GM23338 (cell line): ENCODE data around the gene CDH23. TPM values are rescaled to one million over a fixed set of nuclear protein-coding genes. Genes with fewer than 3 reads are reported as not detected.

Experiments used
- ATAC-seq: fragments of 200-7000 bp; cut with Tn5 transposase; 3 replicates; pipeline ENCODE4 v1.9.1; 2020
- DNase-seq: peaks from one replicate; pipeline ENCODE4 v3.0.0-alpha.2; 2015; ENCODE audit warnings: low spot score
- H2AFZ ChIP-seq: fragments of 200-600 bp; sonication (generic); 2 replicates; pipeline ENCODE4 v1.8.0; 2016; ENCODE audit warnings: antibody characterized with exemption, mild to moderate bottlenecking, moderate library complexity
- H3F3A ChIP-seq: fragments of 200-600 bp; sonication (generic); replicated peaks from 2 replicates; pipeline ENCODE4 v1.8.0; 2017; ENCODE audit warnings: antibody characterized with exemption, mixed run types, low read depth
- H3K27ac ChIP-seq: fragments of 200-600 bp; sonication (generic); 2 replicates; pipeline ENCODE4 v1.6.1; 2016; ENCODE audit warnings: low read depth
- H3K27me3 ChIP-seq: fragments of 200-600 bp; sonication (generic); 2 replicates; pipeline ENCODE4 v1.8.0; 2016; ENCODE audit warnings: mild to moderate bottlenecking, mixed run types, moderate library complexity; ENCODE audit not compliant: insufficient read depth
- H3K36me3 ChIP-seq: fragments of 200-600 bp; sonication (generic); 2 replicates; pipeline ENCODE4 v1.8.0; 2016; ENCODE audit warnings: mild to moderate bottlenecking; ENCODE audit not compliant: insufficient read depth
- H3K4me1 ChIP-seq: fragments of 200-600 bp; sonication (generic); 2 replicates; pipeline ENCODE4 v1.8.0; 2016; ENCODE audit warnings: mild to moderate bottlenecking, moderate library complexity; ENCODE audit not compliant: insufficient read depth
- H3K4me2 ChIP-seq: fragments of 200-600 bp; sonication (generic); 2 replicates; pipeline ENCODE4 v1.7.1; 2017; ENCODE audit warnings: mixed run types
- H3K4me3 ChIP-seq: fragments of 200-600 bp; sonication (generic); 2 replicates; pipeline ENCODE4 v1.6.1; 2016; ENCODE audit warnings: mixed run types
- H3K79me2 ChIP-seq: fragments of 200-600 bp; sonication (generic); replicated peaks from 2 replicates; pipeline ENCODE4 v1.8.0; 2017; ENCODE audit warnings: mild to moderate bottlenecking; ENCODE audit not compliant: insufficient read depth
- H3K9me2 ChIP-seq: fragments of 200-600 bp; sonication (generic); 2 replicates; pipeline ENCODE4 v1.8.0; 2017; ENCODE audit not compliant: insufficient read depth
- H4K20me1 ChIP-seq: fragments of 200-600 bp; sonication (generic); replicated peaks from 2 replicates; pipeline ENCODE4 v1.8.0; 2017; ENCODE audit warnings: mild to moderate bottlenecking; ENCODE audit not compliant: insufficient read depth
- H3K27ac Mint-ChIP-seq: 2 replicates; pipeline ENCODE4 v1.8.0; 2020; ENCODE audit warnings: inconsistent platforms, mild to moderate bottlenecking, moderate library complexity, mixed read lengths
- H3K27me3 Mint-ChIP-seq: 3 replicates; pipeline ENCODE4 v1.8.0; 2022; ENCODE audit warnings: low read depth, mild to moderate bottlenecking, moderate library complexity, mixed read lengths, inconsistent platforms; ENCODE audit not compliant: insufficient read depth, poor library complexity
- H3K36me3 Mint-ChIP-seq: 3 replicates; pipeline ENCODE4 v1.8.0; 2021; ENCODE audit warnings: low read depth, mild to moderate bottlenecking, inconsistent platforms, moderate library complexity, mixed read lengths
- H3K4me1 Mint-ChIP-seq: 3 replicates; pipeline ENCODE4 v1.8.0; 2020; ENCODE audit warnings: mild to moderate bottlenecking, inconsistent platforms, mixed read lengths
- H3K4me3 Mint-ChIP-seq: 3 replicates; pipeline ENCODE4 v1.8.0; 2021; ENCODE audit warnings: moderate library complexity, mild to moderate bottlenecking, inconsistent platforms, mixed read lengths
- H3K9me3 Mint-ChIP-seq: 3 replicates; pipeline ENCODE4 v1.8.0; 2020; ENCODE audit warnings: moderate library complexity, mild to moderate bottlenecking, inconsistent platforms, mixed read lengths
- CREB1 ChIP-seq: fragments of 250-450 bp; sonication (Bioruptor Pico); IDR thresholded peaks from 2 replicates; pipeline ENCODE4 v1.5.0; 2020; ENCODE audit warnings: low read depth, mild to moderate bottlenecking, moderate library complexity
- EZH2 ChIP-seq: fragments of 200-600 bp; sonication (generic); IDR thresholded peaks from one replicate; pipeline ENCODE4 v1.8.0; 2017; ENCODE audit warnings: antibody characterized with exemption, mild to moderate bottlenecking, low read depth; ENCODE audit not compliant: unreplicated experiment
- NANOG ChIP-seq: IDR thresholded peaks from 2 replicates; pipeline ENCODE4 v1.6.1; 2016; ENCODE audit warnings: antibody characterized with exemption, borderline replicate concordance
- POLR2AphosphoS5 ChIP-seq: IDR thresholded peaks from 2 replicates; pipeline ENCODE4 v1.6.1; 2016; ENCODE audit warnings: antibody characterized with exemption, low read depth
- STAT1 ChIP-seq: IDR thresholded peaks from one replicate; pipeline ENCODE4 v1.6.1; 2016; ENCODE audit warnings: antibody characterized with exemption; ENCODE audit not compliant: unreplicated experiment
- ZNF114 ChIP-seq: fragments of 250-450 bp; sonication (Bioruptor Pico); IDR thresholded peaks from 2 replicates; pipeline ENCODE4 v1.5.0; 2020; ENCODE audit warnings: mild to moderate bottlenecking, moderate library complexity
- ZNF331 ChIP-seq: fragments of 250-450 bp; sonication (Bioruptor Pico); IDR thresholded peaks from 2 replicates; pipeline ENCODE4 v1.5.0; 2020; ENCODE audit warnings: low read depth, mild to moderate bottlenecking, moderate library complexity
- polyA plus RNA-seq: library from polyadenylated mRNA; unstranded; fragments of >200 nt; fragmentation: Nextera tagmentation; extraction: Ambion mirVana; gene quantifications from 2 replicates; pipeline ENCODE4 v1.2.1, GENCODE V29; 2016
- total RNA-seq: library from RNA; depleted of rRNA; stranded (reverse); fragments of >200 nt; shearing (Covaris generic); gene quantifications from 2 replicates; pipeline ENCODE4 v1.2.3, GENCODE V29; 2014
- TF ChIP-seq, protein P1 (sequence below): IDR thresholded peaks from 2 replicates; pipeline ENCODE4 v1.6.1; 2016; ENCODE audit warnings: antibody characterized with exemption
- TF ChIP-seq, protein P2 (sequence below), 2 experiments: fragments of 200-600 bp in 1 of 2; sonication (generic) in 1 of 2; conservative IDR thresholded peaks; 2 replicates each; pipeline versions ENCODE4 v1.5.1 to v1.6.1; 2016 to 2017; ENCODE audit warnings: antibody characterized with exemption in 2 of 2, low read depth in 2 of 2, mild to moderate bottlenecking in 2 of 2, moderate library complexity in 1 of 2
- TF ChIP-seq, protein P3 (sequence below): fragments of 250-450 bp; sonication (Bioruptor Pico); IDR thresholded peaks from 2 replicates; pipeline ENCODE4 v1.5.0; 2020; ENCODE audit warnings: mild to moderate bottlenecking, moderate library complexity
- TF ChIP-seq, protein P4 (sequence below): IDR thresholded peaks from one replicate; pipeline ENCODE4 v1.6.1; 2018; ENCODE audit warnings: antibody characterized with exemption; ENCODE audit not compliant: unreplicated experiment

CDH23 gene
- total and polyA plus RNA-seq, 2 experiments from 2014 or later = 0.95 to 4.3 TPM

DNA sequence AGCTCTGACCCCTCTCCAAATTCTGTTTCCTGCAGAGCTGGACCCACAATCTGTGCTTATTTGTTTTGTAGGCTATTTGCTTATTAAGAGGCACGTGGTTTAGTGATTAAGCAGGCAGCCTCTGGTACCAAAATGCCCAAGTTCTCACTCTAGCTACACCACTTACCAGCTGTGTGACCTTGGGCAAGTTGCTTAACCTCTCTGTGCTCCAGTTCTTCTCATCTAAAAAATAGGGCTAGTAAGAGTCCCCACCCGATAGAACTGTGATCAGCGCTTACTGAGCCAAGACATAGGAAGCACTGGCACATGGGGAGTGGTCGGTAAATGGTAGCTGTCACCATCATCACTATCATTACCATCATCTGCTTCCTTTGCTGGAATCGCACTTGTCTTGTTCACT, 302.0 kb downstream of the CDH23 start (continued):
- TF ChIP-seq, protein P1, sequence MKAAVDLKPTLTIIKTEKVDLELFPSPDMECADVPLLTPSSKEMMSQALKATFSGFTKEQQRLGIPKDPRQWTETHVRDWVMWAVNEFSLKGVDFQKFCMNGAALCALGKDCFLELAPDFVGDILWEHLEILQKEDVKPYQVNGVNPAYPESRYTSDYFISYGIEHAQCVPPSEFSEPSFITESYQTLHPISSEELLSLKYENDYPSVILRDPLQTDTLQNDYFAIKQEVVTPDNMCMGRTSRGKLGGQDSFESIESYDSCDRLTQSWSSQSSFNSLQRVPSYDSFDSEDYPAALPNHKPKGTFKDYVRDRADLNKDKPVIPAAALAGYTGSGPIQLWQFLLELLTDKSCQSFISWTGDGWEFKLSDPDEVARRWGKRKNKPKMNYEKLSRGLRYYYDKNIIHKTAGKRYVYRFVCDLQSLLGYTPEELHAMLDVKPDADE = no peak
- TF ChIP-seq POLR2AphosphoS5 = no peak

DNA sequence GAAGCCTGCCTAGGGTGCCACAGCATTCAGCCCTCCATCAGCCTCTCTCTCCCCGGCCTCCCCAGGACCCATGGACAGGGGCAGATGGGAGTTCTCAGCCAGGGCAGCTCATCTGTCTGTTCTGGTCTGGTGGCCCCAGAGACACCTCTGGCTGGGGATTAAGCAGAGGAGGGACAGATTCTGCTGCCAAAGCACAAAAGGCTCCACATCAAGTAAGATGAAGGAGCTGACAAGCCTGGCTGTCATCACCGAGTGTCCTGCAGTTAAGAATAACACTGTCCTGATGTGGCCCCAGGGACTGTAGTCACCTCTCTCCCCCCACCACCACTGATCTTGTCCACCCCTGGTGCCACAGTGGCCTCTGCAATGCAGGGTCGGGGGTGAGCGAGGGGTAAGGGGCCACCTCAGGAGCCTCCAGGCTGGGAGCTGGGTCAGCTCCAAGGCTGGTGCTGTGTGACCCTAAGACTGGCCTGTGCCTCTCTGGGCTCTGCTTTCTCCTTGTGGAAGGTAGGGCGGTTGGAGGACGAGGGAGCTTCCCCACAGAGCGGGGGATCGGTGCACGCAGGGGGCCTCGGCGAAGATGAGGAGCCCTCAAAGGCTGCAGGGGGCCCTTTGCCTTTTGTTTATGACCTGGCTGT, 304.1 kb downstream of the CDH23 start:
- H3K9me2 ChIP-seq = no peaks in the 10 kb centered on the region
- H3K9me3 Mint-ChIP-seq = no peaks in the 10 kb centered on the region
- H2AFZ ChIP-seq = no peak overlapping the region
- no peaks in the 10 kb centered on the region; the same call in 2 of the 3 replicates for H3K4me1 Mint-ChIP-seq
- no peak overlapping the region for H3K27ac Mint-ChIP-seq
- H3K4me3 Mint-ChIP-seq = no peak overlapping the region
- no peaks in the 10 kb centered on the region for H3K79me2 ChIP-seq
- DNase-seq (no peak), ATAC-seq (no peak)
- H3K36me3 Mint-ChIP-seq = no peaks in the 10 kb centered on the region
- H3K27me3 Mint-ChIP-seq = no peaks in the 10 kb centered on the region
- no peaks in the 10 kb centered on the region for H3K27me3 ChIP-seq
- H3K36me3 ChIP-seq = no peaks in the 10 kb centered on the region
- no peaks in the 10 kb centered on the region for H3F3A ChIP-seq
- no peaks in the 10 kb centered on the region for H3K4me1 ChIP-seq
- H4K20me1 ChIP-seq = no peaks in the 10 kb centered on the region
- no peak overlapping the region for H3K4me2 ChIP-seq
- H3K4me3 ChIP-seq = no peak overlapping the region
- no peak overlapping the region for H3K27ac ChIP-seq
- TF ChIP-seq, protein P2, sequence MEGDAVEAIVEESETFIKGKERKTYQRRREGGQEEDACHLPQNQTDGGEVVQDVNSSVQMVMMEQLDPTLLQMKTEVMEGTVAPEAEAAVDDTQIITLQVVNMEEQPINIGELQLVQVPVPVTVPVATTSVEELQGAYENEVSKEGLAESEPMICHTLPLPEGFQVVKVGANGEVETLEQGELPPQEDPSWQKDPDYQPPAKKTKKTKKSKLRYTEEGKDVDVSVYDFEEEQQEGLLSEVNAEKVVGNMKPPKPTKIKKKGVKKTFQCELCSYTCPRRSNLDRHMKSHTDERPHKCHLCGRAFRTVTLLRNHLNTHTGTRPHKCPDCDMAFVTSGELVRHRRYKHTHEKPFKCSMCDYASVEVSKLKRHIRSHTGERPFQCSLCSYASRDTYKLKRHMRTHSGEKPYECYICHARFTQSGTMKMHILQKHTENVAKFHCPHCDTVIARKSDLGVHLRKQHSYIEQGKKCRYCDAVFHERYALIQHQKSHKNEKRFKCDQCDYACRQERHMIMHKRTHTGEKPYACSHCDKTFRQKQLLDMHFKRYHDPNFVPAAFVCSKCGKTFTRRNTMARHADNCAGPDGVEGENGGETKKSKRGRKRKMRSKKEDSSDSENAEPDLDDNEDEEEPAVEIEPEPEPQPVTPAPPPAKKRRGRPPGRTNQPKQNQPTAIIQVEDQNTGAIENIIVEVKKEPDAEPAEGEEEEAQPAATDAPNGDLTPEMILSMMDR (conservative IDR thresholded peaks at IDR 0.05; ENCODE audit: low read depth in 2 of 2) = no peak
- TF ChIP-seq STAT1 (no peak), EZH2 (no peak), NANOG (no peak), CREB1 (CRISPR knock-in tag) (no peak), ZNF331 (no peak), POLR2AphosphoS5 (no peak), ZNF114 (CRISPR knock-in tag) (no peak)
- TF ChIP-seq, protein P1 = no peak
- TF ChIP-seq, protein P3, sequence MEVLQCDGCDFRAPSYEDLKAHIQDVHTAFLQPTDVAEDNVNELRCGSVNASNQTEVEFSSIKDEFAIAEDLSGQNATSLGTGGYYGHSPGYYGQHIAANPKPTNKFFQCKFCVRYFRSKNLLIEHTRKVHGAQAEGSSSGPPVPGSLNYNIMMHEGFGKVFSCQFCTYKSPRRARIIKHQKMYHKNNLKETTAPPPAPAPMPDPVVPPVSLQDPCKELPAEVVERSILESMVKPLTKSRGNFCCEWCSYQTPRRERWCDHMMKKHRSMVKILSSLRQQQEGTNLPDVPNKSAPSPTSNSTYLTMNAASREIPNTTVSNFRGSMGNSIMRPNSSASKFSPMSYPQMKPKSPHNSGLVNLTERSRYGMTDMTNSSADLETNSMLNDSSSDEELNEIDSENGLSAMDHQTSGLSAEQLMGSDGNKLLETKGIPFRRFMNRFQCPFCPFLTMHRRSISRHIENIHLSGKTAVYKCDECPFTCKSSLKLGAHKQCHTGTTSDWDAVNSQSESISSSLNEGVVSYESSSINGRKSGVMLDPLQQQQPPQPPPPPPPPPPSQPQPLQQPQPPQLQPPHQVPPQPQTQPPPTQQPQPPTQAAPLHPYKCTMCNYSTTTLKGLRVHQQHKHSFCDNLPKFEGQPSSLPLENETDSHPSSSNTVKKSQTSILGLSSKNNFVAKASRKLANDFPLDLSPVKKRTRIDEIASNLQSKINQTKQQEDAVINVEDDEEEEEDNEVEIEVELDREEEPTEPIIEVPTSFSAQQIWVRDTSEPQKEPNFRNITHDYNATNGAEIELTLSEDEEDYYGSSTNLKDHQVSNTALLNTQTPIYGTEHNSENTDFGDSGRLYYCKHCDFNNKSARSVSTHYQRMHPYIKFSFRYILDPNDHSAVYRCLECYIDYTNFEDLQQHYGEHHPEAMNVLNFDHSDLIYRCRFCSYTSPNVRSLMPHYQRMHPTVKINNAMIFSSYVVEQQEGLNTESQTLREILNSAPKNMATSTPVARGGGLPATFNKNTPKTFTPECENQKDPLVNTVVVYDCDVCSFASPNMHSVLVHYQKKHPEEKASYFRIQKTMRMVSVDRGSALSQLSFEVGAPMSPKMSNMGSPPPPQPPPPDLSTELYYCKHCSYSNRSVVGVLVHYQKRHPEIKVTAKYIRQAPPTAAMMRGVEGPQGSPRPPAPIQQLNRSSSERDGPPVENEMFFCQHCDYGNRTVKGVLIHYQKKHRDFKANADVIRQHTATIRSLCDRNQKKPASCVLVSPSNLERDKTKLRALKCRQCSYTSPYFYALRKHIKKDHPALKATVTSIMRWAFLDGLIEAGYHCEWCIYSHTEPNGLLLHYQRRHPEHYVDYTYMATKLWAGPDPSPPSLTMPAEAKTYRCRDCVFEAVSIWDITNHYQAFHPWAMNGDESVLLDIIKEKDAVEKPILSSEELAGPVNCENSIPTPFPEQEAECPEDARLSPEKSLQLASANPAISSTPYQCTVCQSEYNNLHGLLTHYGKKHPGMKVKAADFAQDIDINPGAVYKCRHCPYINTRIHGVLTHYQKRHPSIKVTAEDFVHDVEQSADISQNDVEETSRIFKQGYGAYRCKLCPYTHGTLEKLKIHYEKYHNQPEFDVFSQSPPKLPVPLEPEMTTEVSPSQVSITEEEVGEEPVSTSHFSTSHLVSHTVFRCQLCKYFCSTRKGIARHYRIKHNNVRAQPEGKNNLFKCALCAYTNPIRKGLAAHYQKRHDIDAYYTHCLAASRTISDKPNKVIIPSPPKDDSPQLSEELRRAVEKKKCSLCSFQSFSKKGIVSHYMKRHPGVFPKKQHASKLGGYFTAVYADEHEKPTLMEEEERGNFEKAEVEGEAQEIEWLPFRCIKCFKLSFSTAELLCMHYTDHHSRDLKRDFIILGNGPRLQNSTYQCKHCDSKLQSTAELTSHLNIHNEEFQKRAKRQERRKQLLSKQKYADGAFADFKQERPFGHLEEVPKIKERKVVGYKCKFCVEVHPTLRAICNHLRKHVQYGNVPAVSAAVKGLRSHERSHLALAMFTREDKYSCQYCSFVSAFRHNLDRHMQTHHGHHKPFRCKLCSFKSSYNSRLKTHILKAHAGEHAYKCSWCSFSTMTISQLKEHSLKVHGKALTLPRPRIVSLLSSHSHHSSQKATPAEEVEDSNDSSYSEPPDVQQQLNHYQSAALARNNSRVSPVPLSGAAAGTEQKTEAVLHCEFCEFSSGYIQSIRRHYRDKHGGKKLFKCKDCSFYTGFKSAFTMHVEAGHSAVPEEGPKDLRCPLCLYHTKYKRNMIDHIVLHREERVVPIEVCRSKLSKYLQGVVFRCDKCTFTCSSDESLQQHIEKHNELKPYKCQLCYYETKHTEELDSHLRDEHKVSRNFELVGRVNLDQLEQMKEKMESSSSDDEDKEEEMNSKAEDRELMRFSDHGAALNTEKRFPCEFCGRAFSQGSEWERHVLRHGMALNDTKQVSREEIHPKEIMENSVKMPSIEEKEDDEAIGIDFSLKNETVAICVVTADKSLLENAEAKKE (CRISPR knock-in tag) = no peak
- TF ChIP-seq, protein P4, sequence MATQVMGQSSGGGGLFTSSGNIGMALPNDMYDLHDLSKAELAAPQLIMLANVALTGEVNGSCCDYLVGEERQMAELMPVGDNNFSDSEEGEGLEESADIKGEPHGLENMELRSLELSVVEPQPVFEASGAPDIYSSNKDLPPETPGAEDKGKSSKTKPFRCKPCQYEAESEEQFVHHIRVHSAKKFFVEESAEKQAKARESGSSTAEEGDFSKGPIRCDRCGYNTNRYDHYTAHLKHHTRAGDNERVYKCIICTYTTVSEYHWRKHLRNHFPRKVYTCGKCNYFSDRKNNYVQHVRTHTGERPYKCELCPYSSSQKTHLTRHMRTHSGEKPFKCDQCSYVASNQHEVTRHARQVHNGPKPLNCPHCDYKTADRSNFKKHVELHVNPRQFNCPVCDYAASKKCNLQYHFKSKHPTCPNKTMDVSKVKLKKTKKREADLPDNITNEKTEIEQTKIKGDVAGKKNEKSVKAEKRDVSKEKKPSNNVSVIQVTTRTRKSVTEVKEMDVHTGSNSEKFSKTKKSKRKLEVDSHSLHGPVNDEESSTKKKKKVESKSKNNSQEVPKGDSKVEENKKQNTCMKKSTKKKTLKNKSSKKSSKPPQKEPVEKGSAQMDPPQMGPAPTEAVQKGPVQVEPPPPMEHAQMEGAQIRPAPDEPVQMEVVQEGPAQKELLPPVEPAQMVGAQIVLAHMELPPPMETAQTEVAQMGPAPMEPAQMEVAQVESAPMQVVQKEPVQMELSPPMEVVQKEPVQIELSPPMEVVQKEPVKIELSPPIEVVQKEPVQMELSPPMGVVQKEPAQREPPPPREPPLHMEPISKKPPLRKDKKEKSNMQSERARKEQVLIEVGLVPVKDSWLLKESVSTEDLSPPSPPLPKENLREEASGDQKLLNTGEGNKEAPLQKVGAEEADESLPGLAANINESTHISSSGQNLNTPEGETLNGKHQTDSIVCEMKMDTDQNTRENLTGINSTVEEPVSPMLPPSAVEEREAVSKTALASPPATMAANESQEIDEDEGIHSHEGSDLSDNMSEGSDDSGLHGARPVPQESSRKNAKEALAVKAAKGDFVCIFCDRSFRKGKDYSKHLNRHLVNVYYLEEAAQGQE = no peak
